Brain pericyte (primary cell): ENCODE measurements around the gene MCM9.

ENCODE experiments used
- DNase-seq: peaks from one replicate; pipeline ENCODE4 v3.0.0-alpha.2; 2012; ENCODE audit warnings: low read depth, low spot score

Gene MCM9

DNA sequence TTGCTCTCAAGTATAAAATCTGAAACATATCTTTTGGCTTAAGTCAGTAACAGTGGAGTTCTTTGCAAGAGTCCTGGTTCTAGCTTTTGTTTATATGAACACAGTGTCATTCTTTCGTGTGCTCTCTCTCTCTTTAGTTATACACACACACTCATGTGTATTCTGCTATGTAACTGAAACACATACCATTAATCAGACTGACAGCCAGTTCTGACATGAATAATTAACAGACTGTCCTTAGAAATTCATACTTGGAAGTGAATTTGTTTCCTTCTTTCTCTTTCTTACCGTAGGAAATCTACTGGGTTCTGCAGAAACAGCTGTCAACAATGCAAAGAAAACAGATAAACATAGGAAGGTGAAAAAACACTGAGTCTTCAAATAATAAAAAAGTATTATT lies 2.5 kb downstream of the MCM9 start:
- DNase-seq, result no peak

- DNase-seq, result no peak
Measured at GRCh38 chr6:118931436-118931835, 3.5 kb downstream of the MCM9 start.

DNA sequence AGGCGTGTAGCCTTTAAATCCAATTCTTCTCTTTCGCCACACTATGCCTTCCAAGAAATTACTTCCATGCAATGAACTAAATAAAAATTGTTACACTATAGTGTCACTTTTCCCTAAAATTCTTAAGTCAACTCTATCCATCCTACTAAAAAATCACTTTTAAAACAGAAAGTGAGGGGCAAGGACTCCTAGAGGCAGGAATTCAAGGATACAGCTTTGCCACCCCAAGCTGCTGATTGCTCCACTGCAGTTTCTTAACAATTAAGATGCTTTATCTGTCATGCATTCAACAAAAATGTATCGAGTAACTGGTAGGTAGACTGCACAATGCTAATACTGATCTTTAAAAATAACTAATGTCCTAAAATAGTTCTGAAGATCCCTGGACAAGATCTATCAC lies 4.3 kb downstream of the MCM9 start:
- DNase-seq, result no peak

DNA sequence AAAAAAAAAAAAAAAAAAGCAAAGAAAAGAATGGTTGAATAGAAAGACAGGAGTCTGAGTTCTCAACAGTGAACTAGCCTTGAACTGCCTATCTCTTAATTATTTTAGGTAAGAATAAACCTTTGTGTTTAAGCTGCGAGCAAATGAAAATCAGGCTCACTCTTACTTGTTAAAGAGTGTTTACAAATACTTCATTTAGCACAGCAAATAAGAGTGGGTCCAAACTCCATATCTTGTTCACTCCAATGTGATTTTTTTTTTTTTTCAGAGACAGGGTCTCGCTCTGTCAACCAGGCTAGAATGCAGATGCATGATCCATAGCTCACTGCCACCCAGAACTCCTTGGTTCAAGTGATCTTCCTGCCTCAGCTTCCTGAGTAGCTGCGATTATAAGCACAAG lies 11.9 kb downstream of the MCM9 start:
- no peak for DNase-seq

DNA sequence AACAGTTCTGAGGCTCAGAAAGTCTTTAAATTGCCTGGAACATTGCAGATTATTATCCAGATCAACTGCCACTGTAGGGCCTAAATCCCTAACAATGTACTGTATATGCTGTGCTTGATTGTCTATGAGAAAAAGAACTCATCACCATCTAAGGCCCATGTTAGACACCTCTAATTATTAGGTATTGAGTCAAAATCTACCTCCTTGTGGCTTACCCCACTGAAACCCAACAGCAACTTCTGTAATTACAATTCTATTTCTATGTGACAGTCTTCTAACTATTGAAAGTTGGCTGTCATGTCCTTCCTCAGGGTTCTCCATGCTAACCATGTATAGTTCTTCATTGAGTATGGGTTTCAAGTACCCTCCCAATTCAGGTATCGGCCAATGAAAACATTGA lies 13.9 kb downstream of the MCM9 start:
- no peak for DNase-seq

GRCh38 chr6:118918329-118918725 lies 16.6 kb downstream of the MCM9 start:
- no peak for DNase-seq

DNA sequence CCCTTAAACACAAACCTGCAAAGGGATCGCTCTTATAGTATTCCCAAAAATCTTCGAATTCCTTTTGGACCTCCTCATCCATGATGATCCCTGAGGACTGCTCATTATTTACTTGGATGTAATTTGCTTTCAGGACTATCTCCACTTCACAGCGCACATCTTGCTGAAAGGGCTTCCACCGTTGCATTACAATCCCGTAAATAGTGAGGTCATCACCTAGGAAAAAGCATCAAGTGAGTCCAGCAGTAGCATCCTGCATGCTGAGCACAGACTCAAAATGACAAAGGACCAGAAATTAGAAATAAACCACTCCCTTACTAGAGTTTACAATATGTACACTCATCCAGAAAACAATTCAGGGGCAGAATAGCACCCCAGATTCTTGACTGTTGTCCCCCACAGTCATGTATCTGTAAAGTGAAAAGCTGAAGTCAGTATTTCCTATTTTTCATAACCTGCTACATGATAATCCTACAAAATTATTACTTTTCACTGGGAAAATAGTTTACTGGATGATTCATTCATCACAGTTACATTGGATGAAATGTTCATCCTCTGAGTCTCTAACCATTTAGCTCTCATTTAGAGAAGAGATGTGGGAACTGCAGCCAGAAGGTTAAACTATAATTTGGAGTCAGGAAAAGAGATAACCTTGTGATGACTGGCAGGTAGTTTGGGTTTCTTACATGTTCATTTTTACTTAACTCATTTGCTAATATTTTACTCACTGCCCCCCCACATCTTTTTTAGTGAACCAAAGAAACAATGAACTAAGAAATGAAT lies 17.2 kb downstream of the MCM9 start:
- no peak for DNase-seq

GRCh38 chr6:118914598-118914997 lies 20.4 kb downstream of the MCM9 start:
- no peak for DNase-seq

DNA sequence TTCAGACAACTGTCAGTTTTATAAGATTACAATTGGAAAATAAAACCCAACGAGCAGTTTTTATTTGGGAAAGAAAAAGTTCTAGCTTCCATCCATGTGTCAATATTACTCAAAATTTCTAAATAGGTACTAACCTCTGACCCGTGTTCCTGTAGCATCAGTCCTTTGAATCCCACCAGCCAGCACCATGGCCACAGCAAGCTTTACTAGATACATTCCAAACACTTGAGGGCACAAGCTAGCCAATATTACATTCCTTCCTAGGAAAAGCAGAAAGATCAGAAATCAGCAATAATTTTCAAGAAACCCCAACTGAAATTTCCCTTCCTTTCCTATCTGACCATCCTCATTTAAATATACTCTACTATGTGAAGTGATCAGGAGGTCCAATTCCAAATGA lies 21.8 kb downstream of the MCM9 start:
- DNase-seq, result no peak

- no peak for DNase-seq
Measured at GRCh38 chr6:118912646-118913045, 22.3 kb downstream of the MCM9 start.

- DNase-seq, result no peak
Measured at GRCh38 chr6:118908441-118908840, 26.5 kb downstream of the MCM9 start.

GRCh38 chr6:118905851-118906250 lies 29.1 kb downstream of the MCM9 start:
- no peak for DNase-seq

- DNase-seq, result no peak
Measured at GRCh38 chr6:118905084-118905483, 29.9 kb downstream of the MCM9 start.

- no peak for DNase-seq
Measured at GRCh38 chr6:118903691-118904090, 31.3 kb downstream of the MCM9 start.

GRCh38 chr6:118903138-118903537 lies 31.8 kb downstream of the MCM9 start:
- no peak for DNase-seq

GRCh38 chr6:118902726-118903125 lies 32.2 kb downstream of the MCM9 start:
- no peak for DNase-seq

DNA sequence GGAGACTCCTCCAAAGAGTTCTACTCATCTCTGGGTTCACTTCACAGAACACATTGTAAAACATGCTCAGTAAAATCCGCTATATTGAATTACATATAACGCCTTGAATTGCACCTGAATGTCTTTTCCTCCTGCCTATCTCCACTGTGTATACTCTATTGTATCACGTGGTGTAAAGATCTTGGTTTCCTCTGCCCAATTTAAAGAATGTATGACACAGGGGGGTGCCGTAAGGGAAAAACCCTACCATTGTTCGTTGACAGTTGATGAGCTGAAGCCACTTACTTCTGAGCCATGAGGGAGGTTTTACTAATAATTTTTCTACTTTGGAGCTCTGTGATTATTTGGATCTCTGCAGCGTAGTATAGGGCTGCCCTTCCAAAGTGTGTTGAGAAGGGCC lies 35.0 kb downstream of the MCM9 start:
- no peak for DNase-seq

GRCh38 chr6:118897386-118897785 lies 37.6 kb downstream of the MCM9 start:
- DNase-seq, result no peak

DNA sequence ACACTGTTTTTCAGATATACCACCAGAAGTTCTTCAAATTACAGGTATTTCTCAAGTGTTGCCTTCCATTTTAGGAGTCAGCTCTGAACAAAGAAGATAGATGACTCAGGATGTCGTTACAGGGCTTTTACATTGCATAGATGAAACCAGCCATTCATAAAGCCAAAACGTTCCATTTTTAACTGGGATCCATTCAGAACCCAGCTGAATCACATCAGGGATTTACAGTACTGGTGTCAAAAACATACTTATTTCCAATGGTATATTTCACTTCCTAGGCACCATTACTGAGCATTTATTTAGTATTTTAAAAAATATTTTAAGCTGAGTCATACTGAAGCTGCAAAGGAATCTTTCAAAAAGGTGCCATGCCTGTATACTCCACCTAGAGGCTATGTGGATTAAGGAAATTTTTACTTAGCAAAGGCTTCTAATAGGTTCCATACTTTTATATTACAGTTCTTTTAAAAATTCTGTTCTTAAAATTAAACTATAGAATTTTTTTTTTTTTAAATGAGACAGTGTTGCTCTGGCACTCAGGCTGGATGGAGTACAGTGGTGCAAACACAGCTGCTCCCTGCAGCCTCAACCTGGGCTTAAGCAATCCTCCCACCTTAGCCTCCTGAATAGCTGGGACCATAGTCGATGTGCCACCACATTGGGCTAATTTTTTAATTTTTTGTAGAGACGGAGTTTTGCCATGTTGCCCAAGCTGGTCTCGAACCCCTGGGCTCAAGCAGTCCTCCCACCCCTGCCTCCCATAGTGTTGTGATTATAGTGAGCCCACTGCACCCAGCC lies 38.4 kb downstream of the MCM9 start:
- DNase-seq, result no peak

GRCh38 chr6:118895859-118896258 lies 39.1 kb downstream of the MCM9 start:
- no peak for DNase-seq

- DNase-seq, result no peak
Measured at GRCh38 chr6:118895261-118895560, 39.7 kb downstream of the MCM9 start.

DNA sequence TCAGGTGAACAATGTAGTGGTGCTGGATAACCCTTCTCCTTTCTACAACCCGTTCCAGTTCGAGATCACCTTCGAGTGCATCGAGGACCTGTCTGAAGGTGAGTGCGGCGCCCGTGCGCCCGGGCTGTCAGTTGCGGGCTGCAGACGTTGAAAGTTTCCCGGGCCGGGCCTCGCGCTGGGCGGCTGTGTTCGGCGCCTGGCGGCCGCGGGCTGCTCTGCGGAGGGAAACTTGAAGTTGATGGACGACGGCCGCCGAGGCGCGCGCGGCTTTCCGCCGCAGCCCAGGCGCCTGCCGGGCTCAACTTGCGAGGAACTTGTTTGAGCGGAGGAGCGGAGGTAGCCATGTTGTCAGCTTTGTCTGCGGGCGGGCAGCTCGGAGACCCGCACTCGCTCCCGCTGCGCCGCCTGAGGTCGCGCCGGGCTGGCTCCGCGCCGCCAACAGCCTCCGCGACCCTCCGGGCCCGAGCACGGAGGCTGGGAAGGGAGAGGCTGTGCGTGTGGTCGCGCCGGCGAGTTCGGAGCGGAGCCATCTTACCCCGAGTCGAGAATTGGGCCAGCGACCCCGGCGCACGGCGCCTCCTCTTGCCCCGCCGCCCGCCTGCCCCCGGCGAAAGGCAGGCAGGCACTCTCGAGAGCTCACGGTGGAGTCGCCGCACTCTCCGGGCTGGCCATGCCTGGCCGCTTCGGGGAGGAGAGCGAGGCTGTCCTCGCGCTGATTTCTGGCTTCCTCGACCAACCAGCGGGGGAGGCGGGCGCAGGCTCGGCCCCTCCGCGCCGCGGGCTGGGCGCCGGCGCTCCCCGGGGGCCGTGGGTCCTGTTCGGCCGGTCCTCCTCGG lies 40.3 kb downstream of the MCM9 start:
- DNase-seq, result no peak
